A673 (cell line): ENCODE measurements around the gene SLC2A9. TPM values are rescaled to one million over a fixed set of nuclear protein-coding genes. Genes with fewer than 3 reads are reported as not detected.

ENCODE experiments used
- BruUV-seq: library from RNA; stranded (reverse); fragments of 400-500 nt; replicated peaks from 2 replicates; lab custom pipeline; 2021; lab: Mats Ljungman, UMichigan
- CTCF ChIA-PET: fragments of 300-600 bp; sonication (Branson Sonifier 250); formaldehyde crosslinking; loops from one replicate; lab custom pipeline; 2022; ENCODE audit warnings: antibody characterized with exemption; lab: Charles Lee
- POLR2A ChIA-PET: fragments of 300-600 bp; sonication (Branson Sonifier 250); formaldehyde crosslinking; loops from one replicate; lab custom pipeline; 2022; ENCODE audit warnings: antibody characterized with exemption; ENCODE audit not compliant: low non-redundant PET; lab: Charles Lee
- DNase-seq: peaks from one replicate; pipeline ENCODE4 v3.0.0-alpha.2; 2015; ENCODE audit warnings: low spot score
- H3K27ac ChIP-seq: fragments of 200-600 bp; sonication (generic); 2 replicates; pipeline ENCODE4 v1.5.1; 2016; ENCODE audit warnings: mixed run types, low read depth, mild to moderate bottlenecking, mixed read lengths, antibody characterized with exemption, low read length; ENCODE audit not compliant: poor library complexity, severe bottlenecking
- H3K27me3 ChIP-seq: fragments of 200-600 bp; sonication (generic); replicated peaks from 2 replicates; pipeline ENCODE4 v1.6.1; 2017; ENCODE audit warnings: mixed run types, low read depth, mild to moderate bottlenecking, mixed read lengths, antibody characterized with exemption, low read length; ENCODE audit not compliant: insufficient read depth, poor library complexity
- H3K36me3 ChIP-seq: fragments of 200-600 bp; sonication (generic); 2 replicates; pipeline ENCODE4 v1.6.1; 2016; ENCODE audit warnings: mixed run types, mild to moderate bottlenecking, mixed read lengths, antibody characterized with exemption, low read length; ENCODE audit not compliant: insufficient read depth, poor library complexity, severe bottlenecking
- H3K4me1 ChIP-seq: fragments of 200-600 bp; sonication (generic); 2 replicates; pipeline ENCODE4 v1.6.1; 2017; ENCODE audit warnings: mixed run types, mild to moderate bottlenecking, mixed read lengths, antibody characterized with exemption, low read length; ENCODE audit not compliant: insufficient read depth, poor library complexity, severe bottlenecking
- H3K4me3 ChIP-seq: fragments of 200-600 bp; sonication (generic); 2 replicates; pipeline ENCODE4 v1.5.1; 2016; ENCODE audit warnings: low read depth, mixed run types, mild to moderate bottlenecking, mixed read lengths, low read length; ENCODE audit not compliant: poor library complexity, severe bottlenecking
- H3K9me3 ChIP-seq: fragments of 200-600 bp; sonication (generic); 2 replicates; pipeline ENCODE4 v1.6.1; 2016; ENCODE audit warnings: mixed run types, low read depth, mild to moderate bottlenecking, mixed read lengths, antibody characterized with exemption, low read length; ENCODE audit not compliant: poor library complexity, severe bottlenecking
- EZH2 ChIP-seq: fragments of 200-600 bp; sonication (generic); IDR thresholded peaks from 2 replicates; pipeline ENCODE4 v1.6.1; 2017; ENCODE audit warnings: borderline replicate concordance, low read depth, mild to moderate bottlenecking, mixed read lengths, antibody characterized with exemption, low read length; ENCODE audit not compliant: poor library complexity, severe bottlenecking
- intact Hi-C: fragments of 100-400 bp; cut with micrococcal nuclease; formaldehyde crosslinking; loops from one replicate; pipeline ENCODE4 v1.10.0; 2022; ENCODE audit not compliant: unreplicated experiment
- total RNA-seq: library from RNA; stranded (reverse); gene quantifications from 2 replicates; pipeline ENCODE4 v1.2.3, GENCODE V29; 2021
- TF ChIP-seq, protein P1 (sequence below): fragments of 300-800, 200-600 bp; sonication (generic); conservative IDR thresholded peaks from 2 replicates; pipeline ENCODE4 v1.5.1; 2017; ENCODE audit warnings: low read depth, mild to moderate bottlenecking, antibody characterized with exemption, low read length, moderate library complexity, mixed read lengths

The SLC2A9 gene
- total RNA-seq, 1 experiment from 2014 or later, result not detected

DNA sequence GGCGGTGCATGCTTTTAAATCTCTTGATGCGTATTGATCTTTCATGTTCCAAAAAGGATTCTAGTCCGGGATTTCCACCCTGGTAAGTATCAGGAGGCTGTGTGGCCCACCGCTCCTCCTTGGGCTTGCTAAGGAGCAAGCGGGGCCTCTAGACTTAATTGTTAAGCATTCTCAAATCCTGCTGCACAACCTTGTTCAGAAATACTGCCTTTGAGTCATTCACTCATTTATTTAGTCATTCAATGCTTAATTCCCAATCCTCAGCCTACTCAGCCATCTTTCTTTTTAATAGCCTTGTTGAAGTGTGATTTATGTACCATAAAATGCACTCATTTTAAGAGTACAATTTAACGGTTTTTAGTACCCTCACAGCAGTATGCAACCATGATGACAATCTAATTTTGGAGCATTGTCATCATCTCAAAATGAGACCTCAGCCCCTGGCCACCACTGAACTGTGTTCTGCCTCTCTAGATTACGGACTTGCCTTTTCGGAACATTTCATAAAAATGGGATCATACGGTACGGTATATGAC lies 15.6 kb upstream of the SLC2A9 start:
- H3K9me3 ChIP-seq, result no peaks in the 10 kb centered on the region
- no peak overlapping the region for H3K27ac ChIP-seq
- H3K4me3 ChIP-seq, result no peak overlapping the region
- ChIA-PET POLR2A (no interaction called here), CTCF (no interaction called here)
- H3K27me3 ChIP-seq, result peaks cover 43% of the 10 kb centered on the region
- TF ChIP-seq, protein P1, sequence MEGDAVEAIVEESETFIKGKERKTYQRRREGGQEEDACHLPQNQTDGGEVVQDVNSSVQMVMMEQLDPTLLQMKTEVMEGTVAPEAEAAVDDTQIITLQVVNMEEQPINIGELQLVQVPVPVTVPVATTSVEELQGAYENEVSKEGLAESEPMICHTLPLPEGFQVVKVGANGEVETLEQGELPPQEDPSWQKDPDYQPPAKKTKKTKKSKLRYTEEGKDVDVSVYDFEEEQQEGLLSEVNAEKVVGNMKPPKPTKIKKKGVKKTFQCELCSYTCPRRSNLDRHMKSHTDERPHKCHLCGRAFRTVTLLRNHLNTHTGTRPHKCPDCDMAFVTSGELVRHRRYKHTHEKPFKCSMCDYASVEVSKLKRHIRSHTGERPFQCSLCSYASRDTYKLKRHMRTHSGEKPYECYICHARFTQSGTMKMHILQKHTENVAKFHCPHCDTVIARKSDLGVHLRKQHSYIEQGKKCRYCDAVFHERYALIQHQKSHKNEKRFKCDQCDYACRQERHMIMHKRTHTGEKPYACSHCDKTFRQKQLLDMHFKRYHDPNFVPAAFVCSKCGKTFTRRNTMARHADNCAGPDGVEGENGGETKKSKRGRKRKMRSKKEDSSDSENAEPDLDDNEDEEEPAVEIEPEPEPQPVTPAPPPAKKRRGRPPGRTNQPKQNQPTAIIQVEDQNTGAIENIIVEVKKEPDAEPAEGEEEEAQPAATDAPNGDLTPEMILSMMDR, result no peak
- TF ChIP-seq EZH2, result no peak
- BruUV-seq, result no TSS peak
- no peaks in the 10 kb centered on the region for H3K4me1 ChIP-seq
- no peak for DNase-seq
- intact Hi-C loops, result no loop called here
- no peaks in the 10 kb centered on the region for H3K36me3 ChIP-seq

DNA sequence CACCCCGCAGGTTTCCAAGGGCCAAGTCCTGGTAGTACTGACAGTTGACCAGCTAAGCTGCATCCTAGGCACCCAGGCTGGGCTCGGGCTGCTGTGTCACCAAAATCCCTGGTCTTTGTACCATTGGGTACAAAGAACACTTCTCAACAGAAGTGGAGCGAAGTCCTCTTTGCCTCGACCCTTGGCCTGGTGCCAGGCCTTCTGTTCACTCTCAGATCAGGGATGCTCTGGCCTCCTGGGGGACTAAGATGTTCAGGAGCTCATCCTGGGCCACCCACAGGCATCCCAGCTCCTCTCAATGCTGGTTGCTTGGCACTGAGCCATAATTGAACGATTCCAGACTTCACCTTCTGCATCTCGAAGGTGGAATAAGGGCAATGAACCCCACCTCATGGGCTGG lies 13.8 kb upstream of the SLC2A9 start:
- no TSS peak for BruUV-seq
- no peaks in the 10 kb centered on the region for H3K4me1 ChIP-seq
- CTCF ChIA-PET, result no interaction called here
- TF ChIP-seq, protein P1, result no peak
- TF ChIP-seq EZH2, result no peak
- H3K9me3 ChIP-seq, result no peaks in the 10 kb centered on the region
- H3K36me3 ChIP-seq, result no peaks in the 10 kb centered on the region
- intact Hi-C loops, result no loop called here
- no peak overlapping the region for H3K4me3 ChIP-seq
- peaks cover 29% of the 10 kb centered on the region for H3K27me3 ChIP-seq
- no peak for DNase-seq
- H3K27ac ChIP-seq, result no peak overlapping the region
- POLR2A ChIA-PET, result no interaction called here

DNA sequence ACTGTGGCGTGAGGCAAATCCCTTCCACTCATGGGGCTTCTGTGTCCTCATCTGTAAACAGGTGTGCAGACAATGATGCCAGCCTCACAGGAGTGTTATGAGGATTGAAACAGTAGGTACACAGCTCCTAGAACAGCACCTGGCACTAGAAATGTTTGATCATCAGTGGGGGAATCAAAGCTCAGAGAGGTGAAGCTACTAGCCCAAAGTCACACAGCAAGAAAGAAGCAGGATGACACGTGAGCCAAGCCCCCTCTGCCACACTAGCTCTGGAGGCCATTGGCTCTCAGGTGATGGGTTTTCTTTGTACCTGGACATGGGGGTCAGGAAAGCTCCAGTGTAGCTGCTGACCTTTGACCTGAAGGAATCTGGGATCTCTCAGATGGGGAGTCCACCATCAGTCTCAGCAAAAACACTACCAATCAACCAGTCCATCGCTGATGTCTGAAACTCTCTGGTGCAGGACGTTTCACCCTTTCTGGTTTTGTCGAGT lies 13.4 kb upstream of the SLC2A9 start:
- CTCF ChIA-PET, result no interaction called here
- Histone ChIP-seq H3K27me3 (peaks cover 25% of the 10 kb centered on the region), H3K9me3 (no peaks in the 10 kb centered on the region), H3K4me1 (no peaks in the 10 kb centered on the region), H3K4me3 (no peak overlapping the region), H3K36me3 (no peaks in the 10 kb centered on the region), H3K27ac (no peak overlapping the region)
- TF ChIP-seq EZH2, result no peak
- TF ChIP-seq, protein P1, result no peak
- no peak for DNase-seq
- intact Hi-C loops, result no loop called here
- no TSS peak for BruUV-seq
- POLR2A ChIA-PET, result no interaction called here
